Measurements from ENCODE around the gene SLC5A8.

GRCh38 chr12:101127521-101128219 is 82.4 kb downstream of the SLC5A8 start:
- TF ChIP-seq POLR2A (IDR thresholded peaks at IDR 0.05; ENCODE audit: extremely low read depth, insufficient read length), result no peak
- TF ChIP-seq CTCF (IDR thresholded peaks at IDR 0.05; ENCODE audit: low read depth, low read length), result no peak
